Measurements from ENCODE around the gene CREG1.
"Not testable (repeated sequence)": the region's sequence is repeated elsewhere in the genome, so short reads cannot be mapped to it uniquely, and the experiment has no call there.

CREG1 gene

DNA sequence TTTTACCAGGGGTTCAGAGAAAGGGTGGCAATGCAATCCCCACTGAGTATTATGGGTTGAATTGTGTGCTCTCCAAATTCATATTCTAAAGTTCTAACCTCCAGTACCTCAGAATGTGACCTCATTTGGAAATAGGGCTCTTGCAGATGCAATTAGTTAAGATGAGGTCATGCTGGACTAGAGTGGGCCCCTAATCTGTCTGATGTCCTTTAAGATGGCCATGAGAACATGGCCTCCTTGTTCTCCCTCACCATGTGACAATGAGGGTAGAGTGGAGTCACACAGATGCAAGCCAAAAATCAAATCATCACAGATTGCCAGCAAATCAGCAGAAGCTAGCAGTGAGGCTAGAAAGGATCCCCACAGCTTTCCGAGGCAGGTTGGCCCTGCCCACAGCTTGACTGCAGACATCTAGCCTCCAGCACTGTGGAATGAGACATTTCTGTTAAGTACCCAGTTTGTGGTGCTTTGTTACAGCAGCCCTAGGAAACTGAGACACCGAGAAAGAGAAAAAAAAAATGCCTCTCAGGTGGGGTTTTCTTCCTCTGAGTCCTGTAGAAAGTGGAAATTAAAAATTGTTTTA is 25.5 kb upstream of the CREG1 start:
- no peak for TF ChIP-seq GATA1 (IDR thresholded peaks at IDR 0.05; ENCODE audit: low read depth, low read length)
- no peak for TF ChIP-seq POLR2A (IDR thresholded peaks at IDR 0.05; ENCODE audit: low read length)
- no peak for DNase-seq

DNA sequence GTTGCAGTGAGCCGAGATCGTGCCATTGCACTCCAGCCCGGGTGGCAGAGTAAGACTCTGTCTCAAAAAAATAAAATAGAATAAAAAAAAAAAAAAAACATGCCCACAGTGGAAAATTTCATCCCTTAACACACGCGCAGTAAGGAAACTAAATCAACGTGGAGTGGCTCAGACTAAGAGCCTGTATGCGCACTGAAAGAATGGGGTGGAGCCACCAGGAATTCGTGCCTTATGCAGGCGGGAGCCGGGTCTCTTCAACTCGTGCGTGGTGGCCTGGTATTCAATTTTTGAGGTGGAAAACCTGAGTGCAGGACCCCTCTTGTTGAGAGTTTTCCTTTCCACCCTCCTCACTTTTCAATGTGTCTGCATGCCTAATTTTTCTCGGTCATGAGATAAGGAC is 22.1 kb upstream of the CREG1 start:
- no peak for DNase-seq
- TF ChIP-seq GATA1 (IDR thresholded peaks at IDR 0.05; ENCODE audit: low read depth, low read length) (no peak), POLR2A (IDR thresholded peaks at IDR 0.05; ENCODE audit: low read length) (no peak)

- TF ChIP-seq GATA1 (IDR thresholded peaks at IDR 0.05; ENCODE audit: low read depth, low read length), result no peak
- TF ChIP-seq POLR2A (IDR thresholded peaks at IDR 0.05; ENCODE audit: low read length), result no peak
- DNase-seq, result no peak
These were observed 19.5 kb upstream of the CREG1 start for GRCh38 chr1:167573035-167573434.

- not testable (repeated sequence) for DNase-seq
These were observed 17.1 kb upstream of the CREG1 start for GRCh38 chr1:167570712-167571111.

DNA sequence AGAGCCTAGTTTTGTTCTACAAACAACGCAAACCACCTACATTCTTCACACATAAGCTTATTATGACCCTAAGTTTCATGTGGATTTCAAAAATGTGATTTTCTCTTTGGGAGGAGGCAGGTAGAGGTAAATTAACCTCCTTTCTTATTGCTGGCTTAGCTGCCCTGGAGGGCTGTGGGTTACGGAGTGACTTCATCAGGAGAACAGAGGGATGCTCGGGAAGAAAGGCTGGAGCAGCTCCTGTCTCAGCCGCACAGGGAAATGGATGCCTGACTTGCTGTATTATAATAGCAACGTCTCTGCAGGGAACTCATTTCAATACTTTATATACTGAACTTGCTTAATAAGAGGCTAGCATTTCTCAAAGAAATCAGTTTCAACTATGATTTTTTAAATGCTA is 14.1 kb upstream of the CREG1 start:
- no peak for DNase-seq
- no peak for TF ChIP-seq GATA1 (IDR thresholded peaks at IDR 0.05; ENCODE audit: low read depth, low read length)
- TF ChIP-seq POLR2A (IDR thresholded peaks at IDR 0.05; ENCODE audit: low read length), result no peak

GRCh38 chr1:167566766-167567165 is 13.2 kb upstream of the CREG1 start:
- no peak for DNase-seq
- no peak for TF ChIP-seq POLR2A (IDR thresholded peaks at IDR 0.05; ENCODE audit: low read length)
- TF ChIP-seq GATA1 (IDR thresholded peaks at IDR 0.05; ENCODE audit: low read depth, low read length), result no peak

DNA sequence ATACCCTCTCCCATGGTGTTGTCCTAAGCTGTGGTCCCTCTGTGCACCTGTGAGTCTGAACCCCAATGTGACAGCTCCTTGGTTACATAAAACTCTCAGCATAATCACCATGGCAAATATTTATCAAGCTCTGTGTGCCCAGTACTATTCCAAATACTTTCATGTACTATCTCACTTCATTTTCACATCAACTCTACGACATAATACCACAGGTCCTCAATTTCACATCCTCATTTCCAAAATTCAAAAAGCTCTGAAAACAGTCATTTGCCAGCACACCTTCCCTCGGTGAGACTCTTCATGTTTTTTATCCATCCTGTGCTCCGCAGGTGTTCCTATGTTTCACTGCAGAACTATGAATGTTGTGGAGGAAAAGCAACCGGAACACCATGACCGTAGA is 12.4 kb upstream of the CREG1 start:
- no peak for TF ChIP-seq GATA1 (IDR thresholded peaks at IDR 0.05; ENCODE audit: low read depth, low read length)
- TF ChIP-seq POLR2A (IDR thresholded peaks at IDR 0.05; ENCODE audit: low read length), result no peak
- DNase-seq, result no peak

DNA sequence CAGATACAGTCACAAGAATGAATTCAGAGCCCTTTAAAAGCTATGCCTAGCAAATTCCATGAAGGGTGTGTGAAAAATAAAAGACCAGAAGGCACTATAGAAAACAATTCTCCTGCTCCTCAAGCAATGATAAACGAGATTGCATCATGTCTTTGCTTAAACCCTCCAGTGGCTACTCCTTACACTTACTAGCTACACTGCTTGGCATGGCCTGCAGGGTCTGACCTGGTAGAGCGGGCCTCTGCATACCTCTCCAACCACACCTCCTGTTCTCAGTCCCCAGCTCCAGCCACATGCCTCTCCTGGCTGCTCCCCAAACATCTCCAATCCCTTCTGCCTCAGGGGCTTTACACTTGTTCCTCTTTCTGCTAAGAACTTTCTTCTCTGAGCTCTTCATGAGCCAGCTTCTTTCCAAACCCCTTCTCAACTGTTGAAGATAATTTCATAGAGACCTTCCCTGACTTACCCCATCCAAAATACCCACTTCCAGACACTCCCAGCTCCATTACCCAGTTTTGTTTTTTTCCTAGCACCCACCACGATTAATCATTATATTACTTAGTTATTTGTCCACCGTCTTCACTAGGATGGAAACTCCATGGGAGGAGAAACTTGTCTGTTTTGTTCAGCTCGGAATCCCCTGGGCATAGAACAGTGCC is 11.2 kb upstream of the CREG1 start:
- TF ChIP-seq GATA1 (IDR thresholded peaks at IDR 0.05; ENCODE audit: low read depth, low read length) (no peak), POLR2A (IDR thresholded peaks at IDR 0.05; ENCODE audit: low read length) (no peak)
- DNase-seq, result peak in 1 of 2 experiments; percentile 19

GRCh38 chr1:167563579-167564246 is 10.2 kb upstream of the CREG1 start:
- DNase-seq, result peak; percentile 37 to 41
- TF ChIP-seq POLR2A (IDR thresholded peaks at IDR 0.05; ENCODE audit: low read length) (no peak), GATA1 (IDR thresholded peaks at IDR 0.05; ENCODE audit: low read depth, low read length) (no peak)

DNA sequence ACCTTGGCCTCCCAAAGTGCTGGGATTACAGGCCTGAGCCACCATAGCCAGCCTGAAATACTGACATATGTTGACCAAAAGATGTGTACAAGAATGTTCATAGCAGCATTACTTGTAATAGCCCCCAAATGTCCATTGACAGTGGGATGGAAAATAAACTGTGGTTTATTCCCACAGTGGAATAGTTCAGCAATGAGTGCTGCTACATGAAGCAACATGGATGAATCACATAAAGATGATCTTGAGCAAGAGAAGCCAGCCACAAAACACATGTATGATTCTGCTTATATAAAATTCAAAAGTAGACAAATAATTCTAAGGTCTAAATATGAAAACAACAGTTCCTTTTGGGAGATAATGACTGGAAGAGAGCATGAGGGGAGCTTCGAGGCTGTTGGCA is 9.1 kb upstream of the CREG1 start:
- no peak for TF ChIP-seq POLR2A (IDR thresholded peaks at IDR 0.05; ENCODE audit: low read length)
- no peak for TF ChIP-seq GATA1 (IDR thresholded peaks at IDR 0.05; ENCODE audit: low read depth, low read length)
- no peak for DNase-seq

DNA sequence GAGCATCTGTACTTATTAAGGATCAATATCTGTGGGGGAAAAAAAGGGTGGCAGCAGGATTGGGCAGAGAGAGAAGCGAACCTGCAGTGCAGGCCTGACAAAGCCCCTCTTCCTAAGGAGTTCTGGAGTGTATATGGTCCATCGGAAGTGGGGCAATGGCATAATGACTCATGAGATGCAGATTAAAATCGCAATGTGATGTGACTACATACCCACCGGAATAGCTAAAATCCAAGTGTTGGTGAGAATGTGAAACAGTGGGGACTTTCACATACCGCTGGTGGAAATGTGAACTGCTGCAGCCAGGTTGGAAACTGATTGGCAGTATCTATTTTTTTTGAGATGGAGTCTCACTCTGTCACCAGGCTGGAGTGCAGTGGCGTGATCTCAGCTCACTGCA is 8.2 kb upstream of the CREG1 start:
- TF ChIP-seq POLR2A (IDR thresholded peaks at IDR 0.05; ENCODE audit: low read length), result no peak
- no peak for DNase-seq

- TF ChIP-seq POLR2A (IDR thresholded peaks at IDR 0.05; ENCODE audit: low read length) (no peak), GATA1 (IDR thresholded peaks at IDR 0.05; ENCODE audit: low read depth, low read length) (no peak)
- peak; percentile 80 to 90 for DNase-seq
These were observed 2.6 kb upstream of the CREG1 start for GRCh38 chr1:167555971-167556714.

DNA sequence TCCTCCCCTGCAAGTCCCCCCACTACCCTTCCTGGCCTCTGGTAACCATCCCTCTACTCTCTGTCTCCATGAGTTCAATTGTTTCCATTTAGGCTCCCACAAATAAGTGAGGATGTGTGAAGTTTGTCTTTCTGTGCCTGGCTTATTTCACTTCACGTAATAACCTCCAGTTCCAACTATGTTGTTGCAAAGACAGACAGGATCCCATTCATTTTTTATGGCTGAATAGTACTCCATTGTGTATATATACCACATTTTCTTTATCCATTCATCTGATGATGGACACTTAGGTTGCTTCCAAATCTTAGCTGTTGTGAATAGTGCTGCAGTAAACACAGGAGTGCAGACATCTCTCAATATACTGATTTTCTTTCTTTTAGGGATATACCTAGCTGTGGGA is 1.5 kb upstream of the CREG1 start:
- not testable (repeated sequence) for DNase-seq

DNA sequence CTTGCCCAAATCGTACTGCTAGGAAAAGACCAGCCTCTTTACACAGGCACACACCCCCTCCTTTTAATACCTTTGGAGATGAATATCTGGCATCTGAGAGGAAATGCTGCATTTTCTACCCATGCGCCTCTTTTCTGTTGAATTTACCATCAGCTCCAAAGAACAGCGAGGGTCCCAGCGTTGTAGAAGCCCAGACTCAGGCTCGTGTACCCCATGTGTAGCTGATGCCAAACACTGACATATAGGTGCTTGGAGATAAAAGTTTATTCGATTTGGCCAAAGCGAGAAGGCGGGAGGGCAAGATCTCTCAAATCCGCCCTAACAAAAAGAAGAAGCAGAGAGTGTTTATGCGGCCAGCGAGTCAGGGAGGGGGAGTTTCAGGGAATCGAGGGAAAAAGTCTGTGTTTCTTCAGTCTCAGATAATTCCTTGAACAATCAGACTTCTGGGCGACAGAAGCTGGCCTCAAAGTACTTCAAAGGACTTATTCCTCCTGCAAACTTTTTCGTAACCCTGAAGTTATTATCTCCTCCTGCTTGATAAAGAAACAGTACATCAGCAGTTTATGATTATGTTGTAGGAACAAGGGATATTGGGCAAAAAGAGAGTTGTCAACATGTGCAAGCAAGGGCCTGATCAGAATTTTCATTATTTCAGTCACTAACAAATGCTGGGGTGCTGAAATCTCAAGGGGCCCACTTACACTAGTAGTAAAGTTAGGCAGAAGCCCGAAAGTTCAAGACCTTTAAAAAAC is 642 bp upstream of the CREG1 start:
- TF ChIP-seq POLR2A (IDR thresholded peaks at IDR 0.05; ENCODE audit: low read length), result no peak
- TF ChIP-seq GATA1 (IDR thresholded peaks at IDR 0.05; ENCODE audit: low read depth, low read length), result no peak
- peak in 1 of 2 experiments; percentile 58 for DNase-seq
